Colonic mucosa (tissue), 2 donors: Measurements from ENCODE around the gene CLTB. TPM values are rescaled to one million over a fixed set of nuclear protein-coding genes. Genes with fewer than 3 reads are reported as not detected.

ENCODE experiments used
- microRNA-seq: library from miRNA; unstranded; fragments of <30 nt; microRNA quantifications from one replicate; pipeline ENCODE4, GENCODE V29; 2019
- total RNA-seq, 2 donors: library from RNA; stranded (reverse); fragmentation: NEBNext Ultra II Directional in 1 of 2; extraction: Animal tissue kit (Norgen Biotek cat#: 25700) in 1 of 2; gene quantifications; one replicate each; pipeline ENCODE4 v1.2.1, GENCODE V29; 2021
- donor health status: DM: no; HTN: no; CAD: no.
- donor health status: DM: no; HTN: no; CAD: no.

Gene CLTB
- total RNA-seq, 2 donors from 2014 or later: 181 to 263 TPM

Small RNA genes lying within 50 kb of the gene (microRNA-seq; reads per million reads assigned to microRNA genes)
- 2.8 reads per million for gene MIR1271

Other genes starting within 250 kb of the CLTB start
- 10 to 100 TPM; 23.9 to 24.4 TPM for gene SIMC1, start 178.1 kb downstream of the CLTB start, total RNA-seq
- 10 to 100 TPM; 57.4 to 89.1 TPM for gene KIAA1191, start 54.8 kb downstream of the CLTB start, total RNA-seq
- gene ARL10, start 51.1 kb downstream of the CLTB start, total RNA-seq: 1 to 10 TPM; 1.3 to 2.8 TPM
- 10 to 100 TPM; 17.1 to 45.7 TPM for gene NOP16, start 27.9 kb downstream of the CLTB start, total RNA-seq
- 100 to 1,000 TPM; 173 to 227 TPM for gene HIGD2A, start 27.8 kb downstream of the CLTB start, total RNA-seq
- gene FAF2, start 31.8 kb upstream of the CLTB start, total RNA-seq: 10 to 100 TPM; 36.0 to 37.0 TPM
- 10 to 100 TPM; 58.2 to 67.5 TPM for gene RNF44, start 120.9 kb upstream of the CLTB start, total RNA-seq
- gene CDHR2, start 132.8 kb upstream of the CLTB start, total RNA-seq: 10 to 100 TPM; 42.8 to 60.2 TPM
- 1 to 10 TPM; 2.1 to 3.1 TPM for gene GPRIN1, start 193.6 kb upstream of the CLTB start, total RNA-seq
- gene SNCB, start 214.0 kb upstream of the CLTB start, total RNA-seq: not detected
- gene EIF4E1B, start 214.1 kb upstream of the CLTB start, total RNA-seq: not detected
- 10 to 100 TPM; 30.5 to 36.1 TPM for gene TSPAN17, start 230.9 kb upstream of the CLTB start, total RNA-seq